Measurements from ENCODE around the gene SNX13. TPM values are rescaled to one million over a fixed set of nuclear protein-coding genes. Genes with fewer than 3 reads are reported as not detected.

The SNX13 gene
- total and polyA plus RNA-seq, 2 donors, result 16.8 to 114 TPM

DNA sequence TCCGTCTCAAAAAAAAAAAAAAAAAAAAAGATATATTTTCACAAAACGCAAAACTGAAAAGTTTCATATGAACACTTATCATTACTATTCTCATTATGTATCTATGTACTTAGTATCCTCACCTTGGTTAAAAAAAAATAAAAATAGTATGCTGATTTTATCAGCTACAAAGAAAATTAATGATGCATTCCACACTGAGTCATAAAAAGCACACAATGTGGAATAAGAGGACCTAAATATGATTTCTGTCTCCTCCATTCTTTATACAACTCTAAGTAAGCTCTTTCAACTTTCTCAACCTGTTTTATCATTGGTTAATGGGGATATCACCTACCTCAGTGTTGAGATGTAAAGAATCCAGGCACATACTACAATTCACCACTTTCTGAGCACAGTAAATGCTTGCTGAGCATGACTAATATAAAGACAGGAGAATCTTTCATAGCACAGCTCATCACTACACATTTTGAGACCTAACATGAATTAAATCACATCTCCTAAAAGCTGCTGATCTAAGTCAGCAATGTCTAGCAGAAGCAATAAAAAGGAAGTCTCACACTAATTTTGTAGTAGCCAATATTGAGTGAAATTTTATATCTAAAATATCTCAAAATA lies 2.7 kb downstream of the SNX13 start:
- no peaks in the 10 kb centered on the region for H3K36me3 ChIP-seq (ENCODE audit: insufficient read depth)
- no peak for DNase-seq (ENCODE audit: extremely low spot score)
- no peak overlapping the region for H3K4me3 ChIP-seq (ENCODE audit: low read depth, low read length)
- no peak overlapping the region for H3K27ac ChIP-seq (ENCODE audit: low read depth)
- 98% methylated on average over 2 of the region's 2 CpGs for WGBS
- H3K4me1 ChIP-seq (ENCODE audit: insufficient read depth), result no peaks in the 10 kb centered on the region

- no peaks in the 10 kb centered on the region for H3K4me1 ChIP-seq (ENCODE audit: insufficient read depth)
- no peak overlapping the region for H3K4me3 ChIP-seq (ENCODE audit: low read depth, low read length)
- no peak overlapping the region for H3K27ac ChIP-seq (ENCODE audit: low read depth)
- DNase-seq (ENCODE audit: extremely low spot score), result no peak
- no peaks in the 10 kb centered on the region for H3K36me3 ChIP-seq (ENCODE audit: insufficient read depth)
- WGBS, result 72% methylated on average over 1 of the region's 1 CpG
Measured at GRCh38 chr7:17936321-17936720, 4.0 kb downstream of the SNX13 start.

- peaks cover 2% of the 10 kb centered on the region for H3K4me1 ChIP-seq (ENCODE audit: insufficient read depth)
- no peaks in the 10 kb centered on the region for H3K36me3 ChIP-seq (ENCODE audit: insufficient read depth)
- WGBS, result 87% methylated on average over 2 of the region's 2 CpGs
- DNase-seq (ENCODE audit: extremely low spot score), result no peak
- no peak overlapping the region for H3K4me3 ChIP-seq (ENCODE audit: low read depth, low read length)
- H3K27ac ChIP-seq (ENCODE audit: low read depth), result no peak overlapping the region
Measured at GRCh38 chr7:17934612-17935240, 5.6 kb downstream of the SNX13 start.

DNA sequence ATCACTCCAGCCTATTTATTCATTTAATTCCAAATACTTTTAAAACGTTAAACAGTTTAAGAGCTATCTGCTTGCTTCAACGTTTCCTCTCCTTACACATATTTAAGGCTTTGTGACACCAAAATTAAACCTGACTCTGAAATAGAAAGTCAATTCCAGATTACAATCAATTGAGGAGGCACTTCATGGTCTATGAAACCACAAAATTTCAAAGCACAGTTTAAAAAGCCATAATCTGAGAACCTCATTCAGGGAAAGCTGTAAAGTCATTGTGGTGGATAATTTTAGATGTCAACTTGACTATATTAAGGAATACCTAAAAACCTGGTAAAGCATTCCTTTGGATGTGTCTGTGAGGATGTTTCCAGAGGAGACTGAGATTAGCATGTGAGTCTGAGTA lies 6.2 kb downstream of the SNX13 start:
- no peak overlapping the region for H3K4me3 ChIP-seq (ENCODE audit: low read depth, low read length)
- no peak for DNase-seq (ENCODE audit: extremely low spot score)
- H3K27ac ChIP-seq (ENCODE audit: low read depth), result no peak overlapping the region
- no peaks in the 10 kb centered on the region for H3K36me3 ChIP-seq (ENCODE audit: insufficient read depth)
- H3K4me1 ChIP-seq (ENCODE audit: insufficient read depth), result peaks cover 2% of the 10 kb centered on the region
- 52% methylated on average over 2 of the region's 2 CpGs for WGBS

DNA sequence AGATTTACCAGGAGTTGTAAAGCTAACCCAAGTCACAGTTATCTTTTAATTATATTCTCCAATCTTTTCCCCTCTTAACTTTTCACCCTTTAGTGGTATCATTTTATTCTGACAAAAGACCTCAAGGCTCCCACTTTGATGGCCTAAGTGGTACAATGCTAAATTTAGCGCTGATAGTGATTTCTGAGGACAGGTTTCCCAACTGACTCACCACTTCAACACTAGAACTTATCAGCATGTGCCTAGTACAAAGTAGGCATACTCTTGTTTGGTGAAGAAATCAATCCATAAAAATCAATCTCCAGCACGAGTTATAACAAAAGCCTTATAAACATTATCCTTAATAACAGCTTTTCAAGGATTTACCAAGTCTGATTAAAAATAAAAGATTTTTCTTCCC lies 7.5 kb downstream of the SNX13 start:
- H3K36me3 ChIP-seq (ENCODE audit: insufficient read depth), result no peaks in the 10 kb centered on the region
- DNase-seq (ENCODE audit: extremely low spot score), result no peak
- H3K27ac ChIP-seq (ENCODE audit: low read depth), result no peak overlapping the region
- H3K4me1 ChIP-seq (ENCODE audit: insufficient read depth), result peaks cover 2% of the 10 kb centered on the region
- WGBS, result 87% methylated on average over 2 of the region's 2 CpGs
- H3K4me3 ChIP-seq (ENCODE audit: low read depth, low read length), result no peak overlapping the region

- Histone ChIP-seq H3K4me3 (ENCODE audit: low read depth, low read length) (no peak overlapping the region), H3K27ac (ENCODE audit: low read depth) (no peak overlapping the region), H3K4me1 (ENCODE audit: insufficient read depth) (peaks cover 2% of the 10 kb centered on the region), H3K36me3 (ENCODE audit: insufficient read depth) (no peaks in the 10 kb centered on the region)
- 80% methylated on average over 1 of the region's 1 CpG for WGBS
- DNase-seq (ENCODE audit: extremely low spot score), result no peak
Measured at GRCh38 chr7:17931069-17931468, 9.2 kb downstream of the SNX13 start.

DNA sequence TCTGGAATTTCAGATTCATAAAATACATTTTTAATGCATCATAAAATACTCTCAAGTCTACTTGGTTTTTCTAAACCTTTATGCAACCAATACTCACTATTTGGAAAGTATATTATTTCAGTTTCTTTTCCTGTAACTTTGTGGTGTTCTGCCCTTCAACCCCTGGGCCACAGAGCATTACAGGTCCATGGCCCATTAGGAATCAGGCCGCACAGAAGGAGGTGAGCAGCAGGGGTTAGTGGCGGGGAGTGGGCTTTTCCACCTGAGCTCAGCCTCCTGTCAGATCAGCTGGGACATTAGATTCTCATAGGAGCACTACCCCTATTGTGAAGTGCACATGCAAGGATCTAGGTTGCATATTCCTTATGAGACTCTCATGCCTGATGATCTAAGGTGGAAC lies 9.7 kb downstream of the SNX13 start:
- H3K27ac ChIP-seq (ENCODE audit: low read depth), result no peak overlapping the region
- WGBS, result 94% methylated on average over 2 of the region's 2 CpGs
- no peaks in the 10 kb centered on the region for H3K36me3 ChIP-seq (ENCODE audit: insufficient read depth)
- no peak for DNase-seq (ENCODE audit: extremely low spot score)
- no peak overlapping the region for H3K4me3 ChIP-seq (ENCODE audit: low read depth, low read length)
- peaks cover 2% of the 10 kb centered on the region for H3K4me1 ChIP-seq (ENCODE audit: insufficient read depth)

DNA sequence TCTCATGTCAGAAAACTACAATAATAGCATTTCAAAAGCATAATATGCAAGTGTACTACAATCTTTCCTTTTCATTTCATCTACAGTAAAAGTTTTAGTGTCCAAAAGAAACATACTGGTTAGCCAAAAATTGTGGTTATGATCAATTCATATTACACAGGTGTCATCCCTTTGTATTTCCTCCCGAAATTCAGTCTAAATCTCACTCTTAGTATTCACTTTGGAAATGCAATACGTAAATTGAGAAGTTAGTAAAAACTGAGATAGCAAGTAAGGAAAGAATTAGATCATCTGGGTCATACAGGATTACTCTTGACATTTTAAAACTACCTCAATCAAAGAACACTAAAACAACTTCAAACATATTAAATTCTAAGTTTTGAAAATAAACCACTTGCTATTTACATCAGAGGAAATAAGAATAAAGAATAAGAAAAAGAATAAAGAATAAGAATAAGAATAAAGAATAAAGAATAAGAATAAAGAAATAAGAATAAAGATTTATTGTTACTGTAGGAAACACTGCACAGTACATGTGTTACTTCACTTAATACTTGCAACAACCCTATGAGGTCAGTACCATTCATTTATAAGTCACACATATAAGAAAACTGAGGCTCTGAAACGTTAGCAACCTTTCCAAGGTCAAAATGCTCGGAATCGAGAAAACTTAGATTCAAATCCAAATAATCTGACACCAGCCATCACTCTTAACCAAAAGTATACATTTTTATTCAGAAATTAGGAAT lies 10.5 kb downstream of the SNX13 start:
- peaks cover 2% of the 10 kb centered on the region for H3K4me1 ChIP-seq (ENCODE audit: insufficient read depth)
- H3K36me3 ChIP-seq (ENCODE audit: insufficient read depth), result no peaks in the 10 kb centered on the region
- no peak for DNase-seq (ENCODE audit: extremely low spot score)
- no peak overlapping the region for H3K27ac ChIP-seq (ENCODE audit: low read depth)
- 85% methylated on average over 5 of the region's 5 CpGs for WGBS
- H3K4me3 ChIP-seq (ENCODE audit: low read depth, low read length), result no peak overlapping the region

- Histone ChIP-seq H3K27ac (ENCODE audit: low read depth) (no peak overlapping the region), H3K4me3 (ENCODE audit: low read depth, low read length) (no peak overlapping the region), H3K36me3 (ENCODE audit: insufficient read depth) (no peaks in the 10 kb centered on the region), H3K4me1 (ENCODE audit: insufficient read depth) (peaks cover 2% of the 10 kb centered on the region)
- WGBS, result 95% methylated on average over 1 of the region's 1 CpG
- DNase-seq (ENCODE audit: extremely low spot score), result no peak
Measured at GRCh38 chr7:17928055-17928454, 12.2 kb downstream of the SNX13 start.

DNA sequence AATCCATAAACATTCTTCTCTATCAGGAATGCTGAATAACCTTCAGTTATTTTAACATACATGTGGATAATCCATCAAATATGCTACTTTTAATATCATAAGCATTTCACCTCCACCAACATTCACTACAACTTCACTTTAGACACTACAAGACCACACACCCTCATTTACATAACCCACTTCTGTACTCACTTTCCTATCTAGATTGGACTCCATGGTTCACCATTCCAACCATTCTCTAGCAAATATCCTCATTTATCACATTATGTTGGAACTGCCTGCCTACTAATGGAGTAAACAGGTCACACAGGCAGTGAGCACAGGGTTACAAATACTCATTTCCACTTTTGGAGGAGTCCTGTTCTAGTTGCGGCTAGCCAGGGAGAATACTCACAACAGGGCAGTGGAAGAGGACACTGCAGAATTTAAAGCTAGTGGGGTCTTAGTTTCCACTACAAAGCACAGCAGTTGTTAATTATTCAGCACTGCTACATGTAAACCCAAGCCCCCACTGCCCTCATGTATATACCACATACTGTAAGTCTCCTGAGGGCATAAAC lies 18.4 kb downstream of the SNX13 start:
- WGBS, result 99% methylated on average over 1 of the region's 1 CpG
- H3K27ac ChIP-seq (ENCODE audit: low read depth), result no peak overlapping the region
- no peak overlapping the region for H3K4me3 ChIP-seq (ENCODE audit: low read depth, low read length)
- no peaks in the 10 kb centered on the region for H3K4me1 ChIP-seq (ENCODE audit: insufficient read depth)
- H3K36me3 ChIP-seq (ENCODE audit: insufficient read depth), result no peaks in the 10 kb centered on the region
- DNase-seq (ENCODE audit: extremely low spot score), result no peak

- no peak overlapping the region for H3K4me3 ChIP-seq (ENCODE audit: low read depth, low read length)
- H3K27ac ChIP-seq (ENCODE audit: low read depth), result no peak overlapping the region
- H3K4me1 ChIP-seq (ENCODE audit: insufficient read depth), result no peaks in the 10 kb centered on the region
- no peaks in the 10 kb centered on the region for H3K36me3 ChIP-seq (ENCODE audit: insufficient read depth)
- 97% methylated on average over 3 of the region's 3 CpGs for WGBS
- DNase-seq (ENCODE audit: extremely low spot score), result no peak
Measured at GRCh38 chr7:17917842-17918241, 22.5 kb downstream of the SNX13 start.

DNA sequence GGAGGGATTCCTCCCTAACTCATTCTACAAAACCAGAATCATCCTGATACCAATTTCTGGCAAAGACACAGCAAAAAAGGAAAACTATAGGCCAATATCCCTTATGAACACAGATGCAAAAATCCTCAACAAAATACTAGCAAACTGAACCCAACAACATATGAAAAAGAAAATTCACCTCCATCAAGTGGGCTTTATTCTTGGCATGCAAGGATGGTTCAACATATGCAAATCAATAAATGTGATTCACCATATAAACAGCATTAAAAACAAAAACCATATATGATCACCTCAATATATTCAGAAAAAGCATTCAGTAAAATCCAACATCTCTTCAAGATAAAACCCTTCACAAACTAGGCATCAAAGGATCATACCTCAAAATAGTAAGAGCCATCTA lies 23.5 kb downstream of the SNX13 start:
- no peak overlapping the region for H3K27ac ChIP-seq (ENCODE audit: low read depth)
- H3K4me1 ChIP-seq (ENCODE audit: insufficient read depth), result no peaks in the 10 kb centered on the region
- no peak for DNase-seq (ENCODE audit: extremely low spot score)
- H3K4me3 ChIP-seq (ENCODE audit: low read depth, low read length), result no peak overlapping the region
- H3K36me3 ChIP-seq (ENCODE audit: insufficient read depth), result no peaks in the 10 kb centered on the region

- H3K36me3 ChIP-seq (ENCODE audit: insufficient read depth), result no peaks in the 10 kb centered on the region
- H3K4me1 ChIP-seq (ENCODE audit: insufficient read depth), result no peaks in the 10 kb centered on the region
- DNase-seq (ENCODE audit: extremely low spot score), result no peak
- no peak overlapping the region for H3K4me3 ChIP-seq (ENCODE audit: low read depth, low read length)
- WGBS, result 78% methylated on average over 2 of the region's 2 CpGs
- no peak overlapping the region for H3K27ac ChIP-seq (ENCODE audit: low read depth)
Measured at GRCh38 chr7:17915796-17916195, 24.5 kb downstream of the SNX13 start.

DNA sequence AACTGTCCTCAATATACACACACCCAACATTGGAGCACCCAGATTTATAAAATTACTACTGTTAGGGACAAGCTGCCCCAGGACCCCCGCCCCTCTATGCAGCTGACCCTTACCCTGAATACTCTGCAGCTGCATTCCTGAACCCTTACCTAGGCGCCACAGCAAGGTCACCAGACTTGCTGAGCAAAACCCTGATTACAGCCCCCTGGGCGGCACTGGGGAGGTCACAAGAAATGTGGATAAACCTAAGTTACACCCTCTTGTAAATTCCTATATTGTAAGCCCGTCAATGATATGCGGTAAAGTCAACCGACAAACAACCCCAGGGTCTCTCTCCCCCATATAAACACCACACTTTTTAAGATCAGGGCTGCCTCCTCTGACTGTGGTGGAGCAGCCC lies 25.1 kb downstream of the SNX13 start:
- Histone ChIP-seq H3K36me3 (ENCODE audit: insufficient read depth) (no peaks in the 10 kb centered on the region), H3K27ac (ENCODE audit: low read depth) (no peak overlapping the region), H3K4me3 (ENCODE audit: low read depth, low read length) (no peak overlapping the region), H3K4me1 (ENCODE audit: insufficient read depth) (no peaks in the 10 kb centered on the region)
- WGBS, result 89% methylated on average over 6 of the region's 6 CpGs
- no peak for DNase-seq (ENCODE audit: extremely low spot score)

Measured in urinary bladder (tissue), 4 donors.